HG03521 (cell line): ENCODE results near the gene ASPSCR1.

Experiments
- ATAC-seq: cut with Tn5 transposase; IDR thresholded peaks from one replicate; pipeline ENCODE4 v1.9.1; 2021; ENCODE audit warnings: mild to moderate bottlenecking, moderate library complexity; ENCODE audit not compliant: unreplicated experiment

Gene ASPSCR1

GRCh38 chr17:82063424-82064415 is 86.3 kb downstream of the ASPSCR1 start:
- no peak for ATAC-seq

- no peak for ATAC-seq
Observed at GRCh38 chr17:82064433-82065192, 87.2 kb downstream of the ASPSCR1 start.

- peak; percentile 28 for ATAC-seq
Observed at GRCh38 chr17:82065193-82065637, 87.8 kb downstream of the ASPSCR1 start.

GRCh38 chr17:82065638-82066303 is 88.3 kb downstream of the ASPSCR1 start, which contains the start of gene DUS1L:
Gene DUS1L, minus strand, starts transcription at chr17:82065804. Its CDS starts 745 bp downstream, at chr17:82065059.
- peak; percentile 67 for ATAC-seq
